Adipose tissue (tissue), 3 donors: ENCODE data around the gene AOAH. TPM values are rescaled to one million over a fixed set of nuclear protein-coding genes. Genes with fewer than 3 reads are reported as not detected.

Source experiments
- H3K27ac ChIP-seq: one replicate; pipeline ENCODE4 v1.5.1; 2013; ENCODE audit warnings: low read depth, low read length
- WGBS, 3 donors: extraction: QIAGEN DNeasy Blood & Tissue Kit; methylation state at CpG; one replicate each; pipeline ENCODE4 v1.1.7; 2013; 5-methylcytosine and 5-hydroxymethylcytosine counted together
- polyA plus RNA-seq, 3 donors: library from polyadenylated mRNA; stranded (reverse); fragments of 200-250 nt; gene quantifications; one replicate each; pipeline ENCODE4 v1.2.3, GENCODE V29; 2013
- donor health status: healthy with polysubstance abuse.
- donor health status: Bipolar disorder and iron deficiency.
- donor health status: healthy.

Gene AOAH
- polyA plus RNA-seq, 3 donors: 1.3 to 12.6 (median 5.2) TPM

- H3K27ac ChIP-seq: no peak overlapping the region
- 83 to 87% (median 84%) methylated on average over 14 to 17 of the region's 17 CpGs for WGBS, 3 donors
Measured at GRCh38 chr7:36670585-36671431, 53.5 kb downstream of the AOAH start.

- WGBS, 3 donors: 66 to 91% (median 86%) methylated on average over 3 of the region's 3 CpGs
- no peak overlapping the region for H3K27ac ChIP-seq
Measured at GRCh38 chr7:36668750-36669149, 55.5 kb downstream of the AOAH start.

- H3K27ac ChIP-seq: no peak overlapping the region
- WGBS, 3 donors: 73 to 86% (median 79%) methylated on average over 3 of the region's 3 CpGs
Measured at GRCh38 chr7:36668080-36668479, 56.2 kb downstream of the AOAH start.

- no peak overlapping the region for H3K27ac ChIP-seq
- 74 to 77% (median 76%) methylated on average over 2 of the region's 2 CpGs for WGBS, 3 donors
Measured at GRCh38 chr7:36667007-36667745, 57.1 kb downstream of the AOAH start.

- no peak overlapping the region for H3K27ac ChIP-seq
- 84 to 90% (median 90%) methylated on average over 4 of the region's 4 CpGs for WGBS, 3 donors
Measured at GRCh38 chr7:36663481-36663880, 60.8 kb downstream of the AOAH start.

GRCh38 chr7:36661135-36661840 lies 63.0 kb downstream of the AOAH start:
- 72 to 78% (median 74%) methylated on average over 7 of the region's 7 CpGs for WGBS, 3 donors
- H3K27ac ChIP-seq: no peak overlapping the region

- 76 to 93% (median 82%) methylated on average over 13 of the region's 13 CpGs for WGBS, 3 donors
- no peak overlapping the region for H3K27ac ChIP-seq
Measured at GRCh38 chr7:36659638-36660341, 64.5 kb downstream of the AOAH start.

GRCh38 chr7:36659172-36659516 lies 65.2 kb downstream of the AOAH start:
- H3K27ac ChIP-seq: no peak overlapping the region
- WGBS, 3 donors: 52 to 56% (median 55%) methylated on average over 4 of the region's 4 CpGs

GRCh38 chr7:36658335-36659171 lies 65.7 kb downstream of the AOAH start:
- 73 to 76% (median 73%) methylated on average over 8 of the region's 8 CpGs for WGBS, 3 donors
- H3K27ac ChIP-seq: no peak overlapping the region

GRCh38 chr7:36657036-36657660 lies 67.1 kb downstream of the AOAH start:
- WGBS, 3 donors: 71 to 85% (median 72%) methylated on average over 8 of the region's 8 CpGs
- H3K27ac ChIP-seq: no peak overlapping the region

- no peak overlapping the region for H3K27ac ChIP-seq
- WGBS, 3 donors: 82 to 95% (median 93%) methylated on average over 6 of the region's 6 CpGs
Measured at GRCh38 chr7:36654436-36654835, 69.9 kb downstream of the AOAH start.

GRCh38 chr7:36653663-36654355 lies 70.5 kb downstream of the AOAH start:
- 73 to 81% (median 76%) methylated on average over 11 of the region's 11 CpGs for WGBS, 3 donors
- no peak overlapping the region for H3K27ac ChIP-seq

GRCh38 chr7:36653008-36653662 lies 71.2 kb downstream of the AOAH start:
- 53 to 57% (median 57%) methylated on average over 3 of the region's 3 CpGs for WGBS, 3 donors

GRCh38 chr7:36652431-36652830 lies 71.9 kb downstream of the AOAH start:
- 75 to 90% (median 79%) methylated on average over 5 of the region's 5 CpGs for WGBS, 3 donors
- no peak overlapping the region for H3K27ac ChIP-seq

More at GRCh38 chr7:36653008-36653662, 71.2 kb downstream of the AOAH start:
- H3K27ac ChIP-seq: no peak overlapping the region

- no peak overlapping the region for H3K27ac ChIP-seq
- WGBS, 3 donors: 75 to 81% (median 78%) methylated on average over 2 of the region's 2 CpGs
Measured at GRCh38 chr7:36651404-36651803, 72.9 kb downstream of the AOAH start.

GRCh38 chr7:36650766-36651312 lies 73.5 kb downstream of the AOAH start:
- no peak overlapping the region for H3K27ac ChIP-seq
- 77 to 84% (median 80%) methylated on average over 7 of the region's 7 CpGs for WGBS, 3 donors
